ENCODE data around the gene ZCCHC17.
"Not testable (repeated sequence)": the region's sequence is repeated elsewhere in the genome, so short reads cannot be mapped to it uniquely, and the experiment has no call there.

ZCCHC17 gene

GRCh38 chr1:31371121-31371959 is 74.5 kb downstream of the ZCCHC17 start:
- no peak for DNase-seq (ENCODE audit: low spot score)

DNA sequence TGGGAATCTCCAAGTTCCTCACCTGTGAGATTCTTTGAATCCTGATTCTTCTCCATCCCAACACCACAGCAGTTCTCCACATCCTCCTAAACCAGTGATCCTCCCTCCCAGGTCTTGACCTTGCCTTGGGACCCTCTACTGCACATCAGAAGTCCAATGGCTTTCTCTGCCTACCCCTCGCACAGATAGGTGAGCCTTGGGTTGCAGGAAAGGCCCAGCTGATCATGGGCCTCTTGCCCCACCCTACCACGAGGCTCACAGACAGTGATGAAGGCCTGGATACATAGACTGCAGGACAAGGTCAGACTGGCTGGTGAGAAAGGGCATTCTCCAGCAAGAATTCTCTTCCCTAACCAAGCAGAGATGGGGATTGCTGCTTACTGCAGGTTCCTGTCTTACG is 75.2 kb downstream of the ZCCHC17 start:
- no peak for DNase-seq (ENCODE audit: low spot score)

- no peak for DNase-seq (ENCODE audit: low spot score)
These were observed 75.9 kb downstream of the ZCCHC17 start for GRCh38 chr1:31372751-31373055.

DNA sequence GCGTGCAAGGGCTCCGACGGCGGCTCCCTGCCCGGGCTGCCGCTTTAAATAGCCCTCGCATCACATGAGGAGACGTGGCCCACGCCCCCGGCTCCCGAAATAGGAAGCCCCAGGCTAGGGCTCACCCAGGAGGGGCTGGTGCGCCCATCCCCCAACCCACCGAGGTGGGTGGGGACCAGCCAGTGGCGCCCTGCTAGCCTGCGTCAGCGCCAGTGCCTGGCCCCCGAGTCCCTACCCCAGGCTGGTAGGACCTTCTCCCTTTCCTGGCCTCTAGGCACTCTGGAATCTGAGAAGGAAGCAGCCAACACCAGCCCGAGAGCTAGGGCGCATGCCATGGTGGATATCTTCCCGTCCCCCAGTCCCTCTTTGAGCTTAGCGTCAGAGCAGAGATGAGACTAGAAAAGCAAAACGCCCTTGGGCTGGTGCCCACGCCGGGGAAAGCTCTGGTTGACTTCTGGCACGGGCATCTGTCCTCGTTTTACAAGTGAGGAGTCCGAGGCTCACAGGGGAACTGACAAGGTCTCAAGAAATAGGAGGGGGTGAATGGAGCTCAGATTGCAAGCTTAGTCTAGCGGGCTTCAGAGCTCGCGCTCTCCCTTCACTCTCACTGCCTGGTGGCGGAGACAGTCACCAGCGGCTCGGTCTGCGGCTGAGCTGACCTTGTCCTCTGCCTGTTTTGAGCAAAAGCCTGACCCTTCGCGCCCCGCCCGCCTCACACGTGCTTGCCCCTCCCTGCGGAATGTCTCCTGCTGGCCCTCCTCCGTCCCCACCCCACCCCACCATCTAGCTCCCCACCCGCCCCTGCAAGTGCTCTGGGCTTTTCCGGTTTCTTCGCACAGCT is 76.4 kb downstream of the ZCCHC17 start, which contains the start of gene FABP3:
Gene FABP3 (minus strand): TSS at position 21 of the 841 bp plus-strand sequence. CDS start 62 bp downstream, outside the sequence.
- DNase-seq (ENCODE audit: low spot score) = peak; percentile 92

DNA sequence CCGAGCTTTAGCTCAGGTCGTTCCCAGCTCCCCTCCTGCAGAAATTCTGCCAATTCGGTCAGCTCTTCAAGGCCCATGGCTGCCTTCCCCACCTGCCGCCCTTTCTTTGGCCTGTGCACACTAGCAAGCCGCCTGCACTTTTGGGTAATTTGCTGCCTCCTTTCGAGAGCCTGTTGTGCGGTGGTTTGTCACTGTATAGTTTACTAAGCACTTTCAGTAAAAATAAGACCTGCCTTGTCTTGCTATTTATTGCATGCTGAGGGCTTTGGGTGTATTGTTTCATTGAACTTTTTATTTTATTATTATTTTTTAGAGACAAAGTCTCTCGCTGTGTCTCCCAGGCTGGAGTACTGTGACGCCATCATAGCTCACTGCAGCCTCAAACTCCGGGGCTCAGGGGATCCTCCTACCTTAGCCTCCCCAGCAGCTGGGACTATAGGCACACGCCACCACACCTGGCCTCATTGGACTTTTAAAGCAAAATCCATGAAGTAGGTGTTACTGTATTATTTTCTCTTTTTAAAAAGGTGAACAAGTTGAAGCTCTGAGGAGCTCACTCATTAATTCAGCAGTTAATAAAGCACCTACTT is 77.2 kb downstream of the ZCCHC17 start:
- no peak for DNase-seq (ENCODE audit: low spot score)

- DNase-seq (ENCODE audit: low spot score) = no peak
These were observed 77.8 kb downstream of the ZCCHC17 start for GRCh38 chr1:31374511-31375196.

- DNase-seq (ENCODE audit: low spot score) = peak; percentile 65
These were observed 79.7 kb downstream of the ZCCHC17 start for GRCh38 chr1:31376375-31377134.

DNA sequence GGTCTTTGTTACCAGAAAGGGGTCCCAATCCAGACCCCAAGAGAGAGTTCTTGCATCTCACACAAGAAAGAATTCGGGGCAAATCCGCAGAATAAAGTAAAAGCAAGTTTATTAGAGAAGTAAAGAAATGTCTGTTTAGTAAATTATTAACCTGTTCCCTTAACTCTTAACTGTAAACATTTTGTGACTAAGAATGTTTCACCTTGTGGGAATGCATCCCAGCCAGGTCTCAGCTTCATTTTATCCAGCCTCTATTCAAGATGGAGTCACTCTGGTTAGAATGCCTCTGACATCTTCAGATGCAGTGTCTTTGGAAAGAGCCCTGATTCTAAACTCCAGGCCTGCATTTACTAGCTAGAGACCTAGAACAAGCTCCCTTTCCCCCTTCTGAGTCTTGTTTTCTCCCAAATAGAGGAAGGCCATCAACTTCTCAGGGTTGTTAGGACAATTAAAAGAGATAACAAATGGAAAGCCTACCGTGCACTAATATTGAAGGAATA is 80.6 kb downstream of the ZCCHC17 start:
- DNase-seq (ENCODE audit: low spot score) = no peak

GRCh38 chr1:31378001-31378400 is 81.2 kb downstream of the ZCCHC17 start:
- no peak for DNase-seq (ENCODE audit: low spot score)

GRCh38 chr1:31380181-31380580 is 83.3 kb downstream of the ZCCHC17 start:
- DNase-seq (ENCODE audit: low spot score) = no peak

DNA sequence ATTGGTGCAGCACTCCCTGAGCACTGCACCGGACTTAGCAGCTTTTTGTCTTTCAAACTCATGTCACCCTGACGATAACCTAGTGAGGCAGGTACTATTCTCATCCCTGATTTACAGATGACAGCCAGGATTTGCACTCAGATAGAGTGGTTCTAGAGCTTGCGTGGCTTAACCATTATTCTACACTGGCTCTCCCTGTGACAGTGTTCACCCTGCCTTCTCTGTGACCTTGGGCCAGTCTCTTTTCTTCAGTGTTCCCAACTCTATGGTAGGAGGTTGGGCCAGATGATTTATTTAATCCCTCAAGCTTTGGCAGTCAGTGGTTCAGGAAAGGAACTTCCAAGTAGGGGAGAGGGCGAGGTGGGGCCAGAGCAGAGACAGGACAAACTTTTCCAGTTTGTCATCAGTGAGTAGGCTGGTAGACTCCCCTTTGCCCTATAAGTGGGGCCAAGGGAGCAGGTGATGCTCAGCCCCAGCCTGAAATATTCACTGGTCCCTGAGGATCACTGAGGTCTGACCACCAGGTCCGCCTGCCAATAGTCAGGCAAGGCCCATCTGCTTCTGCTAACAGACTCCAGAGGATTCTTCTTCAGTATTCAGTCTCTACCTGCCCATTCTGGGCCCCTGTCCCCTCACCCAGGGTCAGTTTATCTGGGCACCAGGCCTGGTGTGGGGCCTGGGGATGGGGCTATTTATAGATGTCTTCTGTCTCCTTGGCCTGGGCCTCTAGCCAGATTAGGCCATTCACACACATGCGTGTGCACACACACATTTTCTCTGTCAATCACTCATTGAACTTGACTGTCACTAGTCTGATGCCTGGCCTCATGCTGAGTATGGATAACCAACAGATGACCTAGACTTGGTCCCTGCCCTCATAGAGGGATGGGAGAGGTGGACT is 84.8 kb downstream of the ZCCHC17 start:
- no peak for DNase-seq (ENCODE audit: low spot score)

DNA sequence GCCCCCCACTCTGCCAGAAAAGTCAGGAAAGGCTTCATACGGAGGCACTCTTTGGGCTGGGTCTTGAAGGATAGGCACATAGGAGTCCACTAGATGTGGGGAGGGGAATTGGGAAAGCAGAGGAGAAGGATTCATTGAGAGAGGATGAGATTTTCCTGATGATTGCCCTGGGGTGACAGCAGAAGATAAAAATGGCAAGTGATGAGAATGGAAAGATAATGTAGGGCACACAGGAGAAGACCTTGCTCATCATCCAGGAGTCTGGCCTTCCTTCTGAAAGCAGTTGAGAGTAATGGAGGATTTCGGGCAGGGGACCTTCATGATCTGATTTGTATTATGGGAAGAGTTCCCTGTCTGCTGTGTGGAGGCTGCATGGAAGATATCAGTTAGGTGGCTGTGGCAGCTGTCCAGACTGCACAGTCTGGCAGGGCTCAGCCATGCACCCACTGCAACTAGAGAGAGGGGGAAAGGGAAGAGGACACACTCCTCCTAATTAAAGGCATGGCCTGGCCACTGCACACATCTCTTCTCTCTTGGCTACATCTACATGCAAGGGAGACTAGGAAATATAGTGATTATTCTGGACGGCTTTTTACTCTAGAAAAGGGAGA is 85.7 kb downstream of the ZCCHC17 start:
- no peak for DNase-seq (ENCODE audit: low spot score)

DNA sequence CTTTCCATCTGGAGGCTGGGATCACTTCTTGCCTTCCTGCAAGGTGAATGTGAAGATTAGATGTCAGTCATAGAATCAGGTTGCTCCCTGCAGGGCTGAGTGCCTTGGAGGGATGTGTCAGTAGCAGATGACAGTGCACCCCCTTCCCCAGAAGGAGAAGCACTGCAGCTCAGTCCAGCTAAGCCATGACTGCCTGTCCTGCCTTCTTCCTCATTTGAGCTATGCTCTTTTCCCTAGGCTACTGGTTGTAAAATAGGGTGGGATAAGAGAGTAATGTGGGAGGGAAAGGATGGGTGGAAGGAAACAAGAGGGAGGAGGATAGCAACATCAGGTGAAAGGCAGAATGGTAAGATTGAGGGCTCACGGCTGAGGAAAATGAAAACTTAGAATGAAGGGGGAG is 87.1 kb downstream of the ZCCHC17 start:
- no peak for DNase-seq (ENCODE audit: low spot score)

- DNase-seq (ENCODE audit: low spot score) = not testable (repeated sequence)
These were observed 89.9 kb downstream of the ZCCHC17 start for GRCh38 chr1:31386576-31387243.

DNA sequence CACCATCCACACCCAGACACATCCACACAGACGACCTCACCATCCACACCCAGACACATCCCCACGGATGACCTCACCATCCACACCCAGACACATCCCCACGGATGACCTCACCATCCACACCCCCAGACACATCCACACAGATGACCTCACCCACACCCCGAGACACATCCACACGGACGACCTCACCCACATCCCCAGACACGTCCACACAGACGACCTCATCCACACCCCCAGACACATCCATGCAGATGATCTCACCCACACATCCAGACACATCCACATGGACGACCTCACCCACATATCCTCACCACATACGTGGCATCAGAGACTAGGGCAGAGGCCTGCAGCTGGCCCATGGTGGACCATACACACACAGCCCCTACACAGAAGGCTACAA is 90.8 kb downstream of the ZCCHC17 start:
- DNase-seq (ENCODE audit: low spot score) = no peak

DNA sequence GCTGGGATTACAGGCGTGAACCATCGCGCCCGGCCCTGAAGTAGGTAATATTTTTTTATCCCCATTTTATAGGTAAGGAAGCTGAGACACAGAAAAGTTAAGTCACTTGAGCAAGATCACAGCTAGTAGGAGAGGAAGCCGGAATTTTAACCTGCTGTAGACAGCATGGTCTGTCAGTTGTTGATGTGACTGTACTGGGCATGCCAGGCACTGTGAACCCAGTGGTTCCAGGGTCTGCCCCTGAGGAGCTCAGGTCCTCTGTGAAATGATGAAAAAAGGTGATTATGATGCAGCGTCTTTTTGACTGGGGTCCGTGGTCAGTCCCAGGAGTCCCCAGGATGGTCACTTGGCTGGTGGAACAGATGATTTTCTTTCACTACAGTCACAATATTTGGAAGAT is 92.8 kb downstream of the ZCCHC17 start:
- DNase-seq (ENCODE audit: low spot score) = no peak

GRCh38 chr1:31390071-31390470 is 93.2 kb downstream of the ZCCHC17 start:
- DNase-seq (ENCODE audit: low spot score) = no peak

DNA sequence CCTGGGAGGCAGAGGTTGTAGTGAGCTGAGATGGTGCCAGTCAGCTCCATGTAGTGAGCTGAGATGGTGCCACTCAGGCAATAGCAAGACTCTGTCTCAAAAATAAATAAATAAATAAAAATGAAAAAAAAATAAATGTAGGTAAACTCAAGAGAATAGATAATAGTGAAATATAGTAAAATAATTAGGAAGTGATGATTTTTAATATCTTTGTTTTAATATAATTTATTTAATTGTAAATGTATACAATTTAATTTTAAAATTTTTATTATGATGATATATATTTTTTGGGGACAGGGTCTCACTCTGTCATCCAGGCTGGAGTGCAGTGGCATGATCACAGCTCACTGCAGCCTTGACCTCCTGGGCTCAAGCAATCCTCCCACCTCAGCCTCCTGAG is 96.6 kb downstream of the ZCCHC17 start:
- no peak for DNase-seq (ENCODE audit: low spot score)

DNA sequence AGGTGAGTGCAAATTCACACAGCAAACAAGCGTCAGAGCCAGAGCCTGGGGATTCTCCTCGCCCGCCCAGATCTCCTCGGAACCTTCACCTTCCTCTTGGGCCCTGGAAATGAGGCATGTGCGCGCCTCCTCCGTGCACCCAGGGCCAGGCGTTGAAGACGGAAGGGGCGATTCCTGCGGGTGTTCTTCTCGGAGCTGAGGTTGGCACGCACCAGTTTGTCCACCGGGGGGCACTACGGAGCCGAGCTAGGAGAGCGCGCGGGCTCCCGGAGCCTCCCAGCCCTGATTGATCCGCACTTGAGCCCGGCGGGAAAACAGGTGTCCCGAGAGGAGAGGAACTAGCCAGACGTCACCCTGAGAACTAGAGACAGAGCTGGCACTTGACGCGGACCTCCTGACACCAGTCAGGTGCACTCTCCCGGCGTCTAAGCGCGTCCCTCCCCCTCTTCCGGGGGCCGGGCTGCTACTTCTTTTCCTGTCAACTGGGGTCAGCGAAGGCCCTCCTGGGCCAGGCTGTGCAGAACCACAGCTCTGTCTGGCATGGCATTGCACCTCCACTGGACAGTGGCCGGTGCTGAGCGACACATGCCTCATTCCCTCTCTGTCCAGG is 97.9 kb downstream of the ZCCHC17 start:
- peak; percentile 90 for DNase-seq (ENCODE audit: low spot score)
